ENCODE measurements around the gene RARG. TPM values are rescaled to one million over a fixed set of nuclear protein-coding genes. Genes with fewer than 3 reads are reported as not detected.
"Not testable (repeated sequence)": the region's sequence is repeated elsewhere in the genome, so short reads cannot be mapped to it uniquely, and the experiment has no call there.

The RARG gene
- total and polyA plus RNA-seq, 7 donors = 3.7 to 10.8 (median 6.2) TPM

DNA sequence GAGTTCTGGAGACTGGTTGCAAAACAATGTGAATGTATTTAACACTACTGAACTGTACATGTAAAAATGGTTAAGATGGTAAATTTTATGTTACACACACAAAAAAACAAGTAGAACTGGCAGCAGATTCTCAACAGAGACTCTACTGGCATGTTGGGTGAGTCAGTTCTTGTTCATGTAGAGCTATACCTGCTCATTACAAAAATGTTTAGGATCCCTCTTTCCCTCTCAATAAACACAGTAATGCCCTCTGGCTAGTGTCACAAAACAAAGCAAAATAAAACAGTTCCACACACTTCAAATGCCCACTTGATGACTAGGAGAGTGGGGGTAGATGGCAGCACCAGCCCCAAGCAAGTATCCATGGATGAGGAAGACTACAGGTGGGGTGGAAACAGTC lies 65.2 kb downstream of the RARG start:
- no peak for TF ChIP-seq CTCF (IDR thresholded peaks at IDR 0.05)
- intact Hi-C loops (cut with DNase I) = no loop called here
- H3K9me3 ChIP-seq = no peaks in the 10 kb centered on the region
- no peak for DNase-seq
- no peak overlapping the region for H3K4me3 ChIP-seq
- H3K27ac ChIP-seq = no peak overlapping the region
- H3K27me3 ChIP-seq (ENCODE audit: insufficient read depth in 3 of 3, low read length in 2 of 3) = no peaks in the 10 kb centered on the region
- peaks cover 3 to 70% of the 10 kb centered on the region in 2 donors for H3K36me3 ChIP-seq (ENCODE audit: insufficient read depth in 1 of 2, low read depth in 1 of 2)
- no peak for ATAC-seq
- H3K4me1 ChIP-seq = no peaks in the 10 kb centered on the region

DNA sequence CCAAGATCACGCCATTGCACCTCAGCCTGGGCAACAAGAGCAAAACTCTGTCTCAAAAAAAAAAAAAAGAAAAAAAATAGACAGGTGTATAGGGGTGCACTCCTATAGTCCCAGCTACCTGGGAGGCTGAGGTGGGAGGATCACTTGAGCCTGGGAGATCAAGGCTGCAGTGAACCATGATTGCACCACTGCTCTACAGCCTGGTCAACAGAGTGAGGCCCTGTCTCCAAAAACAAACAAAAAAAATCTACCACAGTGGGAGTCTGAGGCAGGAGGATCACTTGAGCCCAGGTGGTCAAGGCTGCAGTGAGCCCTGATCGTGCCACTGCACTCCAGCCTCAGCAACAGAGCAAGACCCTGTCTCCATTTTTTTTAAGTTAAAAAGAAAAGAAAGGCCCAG lies 69.0 kb downstream of the RARG start:
- DNase-seq; intact Hi-C loops (cut with DNase I); H3K9me3 ChIP-seq; ATAC-seq; H3K4me3 ChIP-seq; H3K27ac ChIP-seq; H3K4me1 ChIP-seq; H3K27me3 ChIP-seq (ENCODE audit: insufficient read depth in 3 of 3, low read length in 2 of 3): not testable (repeated sequence)
- 96 to 99% (median 98%) methylated on average over 2 of the region's 2 CpGs for WGBS, 3 donors
- peaks cover 3 to 43% of the 10 kb centered on the region in 2 donors for H3K36me3 ChIP-seq (ENCODE audit: insufficient read depth in 1 of 2, low read depth in 1 of 2)

DNA sequence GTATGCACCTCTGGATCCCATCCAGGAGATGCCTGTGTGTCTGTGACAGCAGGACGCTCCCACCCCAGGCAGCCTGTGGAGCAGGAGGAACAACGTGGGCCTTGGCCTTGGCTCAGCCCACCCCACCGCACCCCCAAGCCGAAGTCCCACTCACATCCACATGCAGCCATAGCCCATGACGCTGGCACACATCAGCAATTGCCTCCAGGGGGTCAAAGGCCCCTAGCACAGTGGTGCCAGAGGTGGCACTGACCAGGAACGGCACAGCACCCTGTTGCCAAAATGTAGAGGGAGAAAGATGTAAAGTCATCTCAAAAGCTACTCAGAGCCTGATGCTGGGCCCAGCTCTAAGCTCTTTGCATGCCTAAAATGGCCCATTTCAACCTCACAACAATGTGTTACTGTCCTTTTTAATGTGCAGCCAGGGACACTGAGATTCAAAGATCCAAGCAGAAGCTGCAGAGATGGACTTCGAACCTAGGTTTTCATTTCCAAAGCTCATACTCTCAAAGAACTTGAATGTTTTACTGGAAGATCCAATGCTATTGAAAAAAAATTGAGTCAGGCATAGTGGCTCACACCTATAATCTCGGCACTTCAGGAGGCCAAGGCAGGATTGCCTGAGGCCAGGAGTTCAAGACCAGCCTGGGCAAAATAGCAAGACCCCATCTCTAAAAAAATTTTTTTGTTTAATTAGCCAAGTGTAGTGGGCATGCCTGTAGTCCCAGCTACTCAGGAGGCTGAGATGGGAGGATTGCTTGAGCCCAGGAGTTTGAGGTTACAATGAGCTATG lies 70.7 kb downstream of the RARG start:
- intact Hi-C loops (cut with DNase I) = no loop called here
- peaks cover 0 to 36% of the 10 kb centered on the region in 2 donors for H3K36me3 ChIP-seq (ENCODE audit: insufficient read depth in 1 of 2, low read depth in 1 of 2)
- no peak overlapping the region for H3K27ac ChIP-seq
- no peak for TF ChIP-seq CTCF (IDR thresholded peaks at IDR 0.05)
- H3K4me1 ChIP-seq = no peaks in the 10 kb centered on the region
- H3K4me3 ChIP-seq = no peak overlapping the region
- no peak for ATAC-seq
- WGBS, 3 donors = 89 to 93% (median 92%) methylated on average over 8 of the region's 8 CpGs
- DNase-seq = no peak
- H3K9me3 ChIP-seq = no peaks in the 10 kb centered on the region
- no peaks in the 10 kb centered on the region for H3K27me3 ChIP-seq (ENCODE audit: insufficient read depth in 3 of 3, low read length in 2 of 3)

DNA sequence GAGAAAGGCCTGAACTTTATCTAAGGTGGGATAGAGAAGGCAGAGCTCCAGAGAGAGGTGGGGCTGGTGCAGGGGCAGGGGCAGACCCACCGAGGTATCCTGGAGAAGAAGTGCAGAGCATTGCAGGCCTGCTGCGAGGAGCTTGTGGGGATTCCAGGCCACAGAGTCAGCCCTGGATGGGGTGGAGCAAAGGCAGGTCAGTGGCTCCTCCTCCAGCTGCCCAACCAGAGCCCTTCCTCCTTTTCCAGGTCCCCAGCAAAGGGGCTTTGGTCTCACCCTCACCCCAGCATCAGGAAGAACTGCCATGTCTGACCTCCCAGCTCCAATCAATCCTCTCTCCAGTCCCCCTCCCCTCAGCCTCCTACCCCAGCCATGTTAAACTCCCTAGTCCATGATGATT lies 71.3 kb downstream of the RARG start:
- 84 to 93% (median 85%) methylated on average over 2 of the region's 2 CpGs for WGBS, 3 donors
- no peak for TF ChIP-seq CTCF (IDR thresholded peaks at IDR 0.05)
- Histone ChIP-seq H3K36me3 (ENCODE audit: insufficient read depth in 1 of 2, low read depth in 1 of 2) (peaks cover 0 to 36% of the 10 kb centered on the region in 2 donors), H3K9me3 (no peaks in the 10 kb centered on the region), H3K4me3 (no peak overlapping the region), H3K4me1 (no peaks in the 10 kb centered on the region), H3K27ac (no peak overlapping the region), H3K27me3 (ENCODE audit: insufficient read depth in 3 of 3, low read length in 2 of 3) (no peaks in the 10 kb centered on the region)
- DNase-seq = no peak
- intact Hi-C loops (cut with DNase I) = no loop called here
- ATAC-seq = no peak

Other genes with a start within 250 kb of the RARG start
- 100 to 1,000 TPM; 565 to 669 (median 617) TPM for gene EIF4B, start 225.8 kb downstream of the RARG start, total RNA-seq
- gene EIF4B, start 225.8 kb downstream of the RARG start, polyA plus RNA-seq = 100 to 1,000 TPM; 150 to 304 (median 207) TPM
- 100 to 1,000 TPM in 1 of 4 donors, 10 to 100 TPM in 3; 39.4 to 132 (median 70.7) TPM for gene TNS2, start 182.1 kb downstream of the RARG start, total RNA-seq
- 10 to 100 TPM; 37.7 to 48.9 (median 47.1) TPM for gene TNS2, start 182.1 kb downstream of the RARG start, polyA plus RNA-seq
- 10 to 100 TPM; 19.7 to 22.6 (median 21.7) TPM for gene SPRYD3, start 152.8 kb downstream of the RARG start, total RNA-seq
- 10 to 100 TPM; 16.5 to 49.1 (median 34.2) TPM for gene SPRYD3, start 152.8 kb downstream of the RARG start, polyA plus RNA-seq
- gene IGFBP6, start 134.5 kb downstream of the RARG start, total RNA-seq = 10 to 100 TPM in 3 of 4 donors, 1 to 10 TPM in 1; 6.4 to 21.3 (median 18.1) TPM
- 10 to 100 TPM; 23.9 to 27.0 (median 25.5) TPM for gene IGFBP6, start 134.5 kb downstream of the RARG start, polyA plus RNA-seq
- not detected for gene SOAT2, start 128.7 kb downstream of the RARG start, total RNA-seq
- under 1 TPM; 0.05 to 0.07 (median 0.07) TPM for gene SOAT2, start 128.7 kb downstream of the RARG start, polyA plus RNA-seq
- gene ZNF740, start 51.5 kb downstream of the RARG start, total RNA-seq = 10 to 100 TPM; 15.7 to 22.8 (median 19.8) TPM
- 1 to 10 TPM; 3.3 to 8.8 (median 4.7) TPM for gene ZNF740, start 51.5 kb downstream of the RARG start, polyA plus RNA-seq
- gene CSAD, start 51.3 kb downstream of the RARG start, total RNA-seq = 1 to 10 TPM; 3.9 to 6.6 (median 5.9) TPM
- 1 to 10 TPM; 5.5 to 7.8 (median 6.8) TPM for gene CSAD, start 51.3 kb downstream of the RARG start, polyA plus RNA-seq
- gene ITGB7, start 25.0 kb downstream of the RARG start, total RNA-seq = 1 to 10 TPM in 2 of 4 donors, under 1 TPM in 2; 0.40 to 1.6 (median 0.94) TPM
- under 1 TPM; 0.19 to 0.73 (median 0.35) TPM for gene ITGB7, start 25.0 kb downstream of the RARG start, polyA plus RNA-seq
- under 1 TPM in 2 of 4 donors, not detected in 2; 0.37 to 0.48 TPM for gene ESPL1, start 36.1 kb upstream of the RARG start, total RNA-seq
- under 1 TPM; 0.03 to 0.30 (median 0.08) TPM for gene ESPL1, start 36.1 kb upstream of the RARG start, polyA plus RNA-seq
- gene PFDN5, start 63.3 kb upstream of the RARG start, total RNA-seq = 100 to 1,000 TPM; 239 to 282 (median 266) TPM
- gene PFDN5, start 63.3 kb upstream of the RARG start, polyA plus RNA-seq = 100 to 1,000 TPM; 406 to 603 (median 474) TPM
- 10 to 100 TPM; 43.1 to 51.4 (median 44.5) TPM for gene MYG1, start 67.5 kb upstream of the RARG start, total RNA-seq
- 10 to 100 TPM; 34.6 to 68.9 (median 65.0) TPM for gene MYG1, start 67.5 kb upstream of the RARG start, polyA plus RNA-seq
- gene AAAS, start 89.4 kb upstream of the RARG start, total RNA-seq = 10 to 100 TPM; 29.0 to 35.7 (median 31.5) TPM
- gene AAAS, start 89.4 kb upstream of the RARG start, polyA plus RNA-seq = 10 to 100 TPM; 22.9 to 36.8 (median 34.0) TPM
- not detected for gene SP7, start 104.1 kb upstream of the RARG start, total RNA-seq
- gene SP7, start 104.1 kb upstream of the RARG start, polyA plus RNA-seq = not detected
- gene SP1, start 148.0 kb upstream of the RARG start, total RNA-seq = 10 to 100 TPM; 39.0 to 48.0 (median 45.4) TPM
- 10 to 100 TPM; 10.2 to 16.2 (median 15.1) TPM for gene SP1, start 148.0 kb upstream of the RARG start, polyA plus RNA-seq
- 1 to 10 TPM in 2 of 4 donors, under 1 TPM in 2; 0.40 to 1.6 (median 0.97) TPM for gene AMHR2, start 191.6 kb upstream of the RARG start, total RNA-seq
- under 1 TPM; 0.43 to 0.84 (median 0.72) TPM for gene AMHR2, start 191.6 kb upstream of the RARG start, polyA plus RNA-seq
- 10 to 100 TPM; 45.2 to 85.0 (median 62.6) TPM for gene PRR13, start 209.5 kb upstream of the RARG start, total RNA-seq
- gene PRR13, start 209.5 kb upstream of the RARG start, polyA plus RNA-seq = 100 to 1,000 TPM in 1 of 3 donors, 10 to 100 TPM in 2; 65.6 to 136 (median 82.0) TPM
- 100 to 1,000 TPM; 354 to 507 (median 439) TPM for gene PCBP2, start 219.9 kb upstream of the RARG start, total RNA-seq
- gene PCBP2, start 219.9 kb upstream of the RARG start, polyA plus RNA-seq = 100 to 1,000 TPM; 254 to 469 (median 365) TPM